Epithelial cell of proximal tubule (primary cell): ENCODE results near the gene PTEN. TPM values are rescaled to one million over a fixed set of nuclear protein-coding genes. Genes with fewer than 3 reads are reported as not detected.
A peak's percentile ranks its signal among the peaks of the same experiment; 100 is the strongest.

ENCODE experiments used
- DNase-seq: peaks from one replicate; pipeline ENCODE4 v3.0.0-alpha.2; 2011; ENCODE audit warnings: low read depth
- H3K4me3 ChIP-seq: 2 replicates; pipeline ENCODE4 v1.5.1; 2011; ENCODE audit warnings: low read depth, mild to moderate bottlenecking, low read length
- CTCF ChIP-seq: conservative IDR thresholded peaks from 2 replicates; pipeline ENCODE4 v1.5.1; 2012; ENCODE audit warnings: low read depth, mild to moderate bottlenecking, low read length
- total RNA-seq: library from RNA; depleted of rRNA; stranded (reverse); fragments of >200 nt; gene quantifications from 2 replicates; pipeline ENCODE4 v1.2.3, GENCODE V29; 2015

Gene PTEN
- total RNA-seq, 1 donor from 2014 or later = 33.4 TPM

- no peak for TF ChIP-seq CTCF
- no peak for DNase-seq
- H3K4me3 ChIP-seq = no peak overlapping the region
Measured at GRCh38 chr10:87838650-87839049, 24.8 kb upstream of the PTEN start.

- TF ChIP-seq CTCF = no peak
- DNase-seq = no peak
- H3K4me3 ChIP-seq = no peak overlapping the region
Measured at GRCh38 chr10:87841186-87841585, 22.2 kb upstream of the PTEN start.

- TF ChIP-seq CTCF = no peak
- H3K4me3 ChIP-seq = no peak overlapping the region
- DNase-seq = peak; percentile 89
Measured at GRCh38 chr10:87842220-87842641, 21.2 kb upstream of the PTEN start.

- no peak for TF ChIP-seq CTCF
- DNase-seq = no peak
- H3K4me3 ChIP-seq = no peak overlapping the region
Measured at GRCh38 chr10:87842776-87843497, 20.5 kb upstream of the PTEN start.

- no peak overlapping the region for H3K4me3 ChIP-seq
- DNase-seq = no peak
- TF ChIP-seq CTCF = no peak
Measured at GRCh38 chr10:87843714-87844113, 19.7 kb upstream of the PTEN start.

- H3K4me3 ChIP-seq = no peak overlapping the region
- no peak for TF ChIP-seq CTCF
- DNase-seq = no peak
Measured at GRCh38 chr10:87844837-87845623, 18.4 kb upstream of the PTEN start.
